DOHH2 (cell line): ENCODE data around the gene KRTAP5-6.

Source experiments
- H3F3A ChIP-seq: fragments of 200-600 bp; sonication (generic), shearing (Covaris generic); 2 replicates; pipeline ENCODE4 v1.6.0; 2016; ENCODE audit warnings: antibody characterized with exemption, mild to moderate bottlenecking; ENCODE audit not compliant: control insufficient read depth, insufficient read depth
- H3K27ac ChIP-seq: fragments of 200-600 bp; sonication (generic); 2 replicates; pipeline ENCODE4 v1.5.1; 2014; ENCODE audit warnings: low read depth, mild to moderate bottlenecking, low read length, moderate library complexity
- H3K27me3 ChIP-seq: fragments of 200-600 bp; sonication (generic); 2 replicates; pipeline ENCODE4 v1.6.1; 2014; ENCODE audit warnings: mild to moderate bottlenecking, low read length, mixed read lengths; ENCODE audit not compliant: control insufficient read depth
- H3K36me3 ChIP-seq: fragments of 200-600 bp; sonication (generic); 2 replicates; pipeline ENCODE4 v1.6.1; 2014; ENCODE audit warnings: mild to moderate bottlenecking, low read length, moderate library complexity, mixed read lengths; ENCODE audit not compliant: control insufficient read depth
- H3K4me1 ChIP-seq: fragments of 200-600 bp; sonication (generic); 2 replicates; pipeline ENCODE4 v1.6.1; 2014; ENCODE audit warnings: mild to moderate bottlenecking, low read length, mixed read lengths; ENCODE audit not compliant: control insufficient read depth
- H3K4me2 ChIP-seq: fragments of 200-600 bp; sonication (generic); 2 replicates; pipeline ENCODE4 v1.6.0; 2014; ENCODE audit warnings: mild to moderate bottlenecking, low read length, moderate library complexity
- H3K4me3 ChIP-seq: fragments of 200-600 bp; sonication (generic); 2 replicates; pipeline ENCODE4 v1.5.1; 2014; ENCODE audit warnings: mild to moderate bottlenecking, low read length, mixed read lengths
- H3K79me2 ChIP-seq: fragments of 200-600 bp; sonication (generic); 2 replicates; pipeline ENCODE4 v1.6.1; 2014; ENCODE audit warnings: mild to moderate bottlenecking, low read length, mixed read lengths; ENCODE audit not compliant: control insufficient read depth
- H3K9me2 ChIP-seq: fragments of 200-600 bp; sonication (generic); replicated peaks from 2 replicates; pipeline ENCODE4 v1.6.1; 2014; ENCODE audit warnings: mild to moderate bottlenecking, low read length, mixed read lengths; ENCODE audit not compliant: control insufficient read depth
- H3K9me3 ChIP-seq: fragments of 200-600 bp; sonication (generic); 2 replicates; pipeline ENCODE4 v1.6.1; 2014; ENCODE audit warnings: antibody characterized with exemption, low read length, mixed read lengths; ENCODE audit not compliant: control insufficient read depth, insufficient read depth
- H4K20me1 ChIP-seq: fragments of 200-600 bp; sonication (generic); 2 replicates; pipeline ENCODE4 v1.6.0; 2014; ENCODE audit warnings: low read depth, mild to moderate bottlenecking, antibody characterized with exemption, low read length, moderate library complexity; ENCODE audit not compliant: control insufficient read depth, insufficient read depth
- EZH2phosphoT487 ChIP-seq: fragments of 200-600 bp; sonication (generic); IDR thresholded peaks from 2 replicates; pipeline ENCODE4 v1.6.1; 2017; ENCODE audit warnings: borderline replicate concordance, mild to moderate bottlenecking, antibody characterized with exemption, low read length, moderate library complexity, mixed read lengths
- TF ChIP-seq, protein P1 (sequence below): fragments of 200-600 bp; sonication (generic); IDR thresholded peaks from one replicate; pipeline ENCODE4 v1.5.1; 2014; ENCODE audit warnings: antibody characterized with exemption, mild to moderate bottlenecking, low read depth, low read length; ENCODE audit not compliant: poor library complexity, severe bottlenecking

KRTAP5-6 gene

DNA sequence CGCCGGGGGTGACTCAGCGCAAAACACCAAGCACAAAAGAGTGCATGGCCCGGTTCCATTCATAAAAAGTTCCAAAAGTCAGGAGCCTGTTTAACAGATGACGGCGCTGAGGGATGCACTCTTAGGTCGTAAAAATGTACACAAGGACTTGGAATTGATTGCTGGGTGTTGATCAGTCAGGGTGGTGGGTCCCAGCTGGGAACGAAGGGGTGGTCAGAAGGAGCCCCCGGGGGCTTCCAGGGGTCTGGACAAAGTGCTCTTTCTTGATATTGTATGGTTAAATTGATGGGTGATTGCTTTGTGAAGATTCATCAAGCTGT, 32.7 kb downstream of the KRTAP5-6 start:
- Histone ChIP-seq H3K4me2 (no peak overlapping the region), H3K27me3 (no peaks in the 10 kb centered on the region)

DNA sequence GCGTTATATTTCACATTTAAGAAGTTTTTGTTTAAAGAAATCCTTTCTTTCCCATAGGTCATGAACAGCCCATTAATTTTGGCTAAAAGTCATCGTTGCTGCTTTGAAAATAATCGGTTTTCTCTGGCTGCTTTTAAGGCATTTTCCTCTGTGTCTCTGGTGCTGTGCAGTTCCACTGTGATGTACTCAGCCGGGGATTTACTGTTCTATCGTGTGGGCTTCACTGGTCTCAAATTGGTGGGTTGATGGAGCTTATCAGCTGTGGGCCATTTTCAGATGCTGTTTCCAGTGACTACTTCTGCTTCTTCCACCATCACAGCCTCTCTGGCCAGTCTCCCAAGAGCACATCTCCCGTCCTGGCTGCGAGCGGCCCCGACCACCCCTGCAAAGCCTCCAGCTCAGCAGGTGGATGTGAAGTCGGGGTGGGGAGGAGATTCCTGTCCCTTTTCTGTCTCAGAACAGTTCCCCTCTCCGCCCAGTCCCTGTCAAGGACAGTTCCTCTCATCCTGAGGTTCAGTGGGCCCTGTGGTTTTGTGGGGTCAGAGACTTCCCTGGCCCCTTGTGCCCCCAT, 33.1 kb downstream of the KRTAP5-6 start:
- no peaks in the 10 kb centered on the region for H3K27me3 ChIP-seq
- TF ChIP-seq, protein P1, sequence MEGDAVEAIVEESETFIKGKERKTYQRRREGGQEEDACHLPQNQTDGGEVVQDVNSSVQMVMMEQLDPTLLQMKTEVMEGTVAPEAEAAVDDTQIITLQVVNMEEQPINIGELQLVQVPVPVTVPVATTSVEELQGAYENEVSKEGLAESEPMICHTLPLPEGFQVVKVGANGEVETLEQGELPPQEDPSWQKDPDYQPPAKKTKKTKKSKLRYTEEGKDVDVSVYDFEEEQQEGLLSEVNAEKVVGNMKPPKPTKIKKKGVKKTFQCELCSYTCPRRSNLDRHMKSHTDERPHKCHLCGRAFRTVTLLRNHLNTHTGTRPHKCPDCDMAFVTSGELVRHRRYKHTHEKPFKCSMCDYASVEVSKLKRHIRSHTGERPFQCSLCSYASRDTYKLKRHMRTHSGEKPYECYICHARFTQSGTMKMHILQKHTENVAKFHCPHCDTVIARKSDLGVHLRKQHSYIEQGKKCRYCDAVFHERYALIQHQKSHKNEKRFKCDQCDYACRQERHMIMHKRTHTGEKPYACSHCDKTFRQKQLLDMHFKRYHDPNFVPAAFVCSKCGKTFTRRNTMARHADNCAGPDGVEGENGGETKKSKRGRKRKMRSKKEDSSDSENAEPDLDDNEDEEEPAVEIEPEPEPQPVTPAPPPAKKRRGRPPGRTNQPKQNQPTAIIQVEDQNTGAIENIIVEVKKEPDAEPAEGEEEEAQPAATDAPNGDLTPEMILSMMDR = no peak
- no peak for TF ChIP-seq EZH2phosphoT487
- H3K79me2 ChIP-seq = no peaks in the 10 kb centered on the region
- H3K4me1 ChIP-seq = no peaks in the 10 kb centered on the region
- H3K4me2 ChIP-seq = no peak overlapping the region
- no peaks in the 10 kb centered on the region for H3K9me2 ChIP-seq
- H4K20me1 ChIP-seq = no peaks in the 10 kb centered on the region
- H3K27ac ChIP-seq = no peak overlapping the region
- no peaks in the 10 kb centered on the region for H3K36me3 ChIP-seq
- H3F3A ChIP-seq = no peaks in the 10 kb centered on the region
- no peak overlapping the region for H3K4me3 ChIP-seq
- H3K9me3 ChIP-seq = peaks cover 6% of the 10 kb centered on the region; the same call in 1 of the 2 replicates

More for the DNA sequence above, 32.7 kb downstream of the KRTAP5-6 start:
- Histone ChIP-seq H3K4me3 (no peak overlapping the region), H3K27ac (no peak overlapping the region), H3K36me3 (no peaks in the 10 kb centered on the region), H4K20me1 (no peaks in the 10 kb centered on the region), H3K9me3 (peaks cover 6% of the 10 kb centered on the region; the same call in 1 of the 2 replicates), H3K79me2 (no peaks in the 10 kb centered on the region), H3K9me2 (no peaks in the 10 kb centered on the region), H3F3A (no peaks in the 10 kb centered on the region), H3K4me1 (no peaks in the 10 kb centered on the region)
- no peak for TF ChIP-seq EZH2phosphoT487
- TF ChIP-seq, protein P1 = no peak

GRCh38 chr11:1731451-1732059, 34.6 kb downstream of the KRTAP5-6 start:
- no peak overlapping the region for H3K27ac ChIP-seq
- no peaks in the 10 kb centered on the region for H3K9me2 ChIP-seq
- no peaks in the 10 kb centered on the region for H4K20me1 ChIP-seq
- H3K27me3 ChIP-seq = no peaks in the 10 kb centered on the region
- peaks cover 10% of the 10 kb centered on the region; the same call in 1 of the 2 replicates for H3K9me3 ChIP-seq
- no peaks in the 10 kb centered on the region for H3F3A ChIP-seq
- no peaks in the 10 kb centered on the region for H3K36me3 ChIP-seq
- no peaks in the 10 kb centered on the region for H3K79me2 ChIP-seq
- H3K4me2 ChIP-seq = no peak overlapping the region
- H3K4me1 ChIP-seq = no peaks in the 10 kb centered on the region
- no peak overlapping the region for H3K4me3 ChIP-seq
- TF ChIP-seq EZH2phosphoT487 = no peak
- TF ChIP-seq, protein P1 = no peak
